H1 (cell line): ENCODE measurements around the gene AP3M1. TPM values are rescaled to one million over a fixed set of nuclear protein-coding genes. Genes with fewer than 3 reads are reported as not detected.

Source experiments
- CTCF ChIA-PET: fragments of 300-600 bp; sonication (Branson Sonifier 250); formaldehyde crosslinking; loops from one replicate; lab custom pipeline; 2021; ENCODE audit not compliant: partially characterized antibody; lab: Charles Lee
- POLR2A ChIA-PET: fragments of 300-600 bp; sonication (Branson Sonifier 250); formaldehyde crosslinking; loops from one replicate; lab custom pipeline; 2021; ENCODE audit warnings: inconsistent platforms; ENCODE audit not compliant: partially characterized antibody; lab: Charles Lee
- DNase-seq, 2 experiments: peaks; one replicate each; pipeline versions ENCODE4 v3.0.0 to v3.0.0-alpha.2; 2010 to 2022; ENCODE audit warnings: low spot score in 2 of 2, low read depth in 1 of 2, mixed read lengths in 1 of 2
- FAIRE-seq: peaks from 2 replicates; lab custom pipeline; 2011; peaks lifted over from hg19 to GRCh38; lab: Jason Lieb, UNC
- H2AFZ ChIP-seq: 2 replicates; pipeline ENCODE4 v1.8.1; 2012; ENCODE audit warnings: low read length, inconsistent platforms
- H2AK5ac ChIP-seq: 2 replicates; pipeline ENCODE4 v1.6.1; 2013; ENCODE audit warnings: low read depth, low read length
- H2BK120ac ChIP-seq: replicated peaks from 2 replicates; pipeline ENCODE3; 2013; ENCODE audit warnings: low read depth, low read length, inconsistent platforms
- H2BK12ac ChIP-seq: 2 replicates; pipeline ENCODE4 v1.6.1; 2013; ENCODE audit warnings: low read depth, low read length
- H2BK15ac ChIP-seq: 2 replicates; pipeline ENCODE4 v1.6.1; 2013; ENCODE audit warnings: low read length
- H2BK20ac ChIP-seq: 2 replicates; pipeline ENCODE4 v1.6.1; 2013; ENCODE audit warnings: low read length
- H2BK5ac ChIP-seq: 2 replicates; pipeline ENCODE4 v1.6.1; 2013; ENCODE audit warnings: low read depth, low read length
- H3K14ac ChIP-seq: 2 replicates; pipeline ENCODE4 v1.6.1; 2013; ENCODE audit warnings: inconsistent platforms; ENCODE audit not compliant: insufficient read length
- H3K18ac ChIP-seq: 2 replicates; pipeline ENCODE4 v1.6.1; 2013; ENCODE audit warnings: low read length; ENCODE audit errors: extremely low read depth
- H3K23ac ChIP-seq: 2 replicates; pipeline ENCODE4 v1.6.1; 2013; ENCODE audit warnings: inconsistent platforms; ENCODE audit not compliant: insufficient read length
- H3K23me2 ChIP-seq: 2 replicates; pipeline ENCODE4 v1.6.1; 2013; ENCODE audit warnings: low read depth, low read length
- H3K27ac ChIP-seq: 2 replicates; pipeline ENCODE4 v1.6.1; 2011; ENCODE audit warnings: low read depth, low read length, inconsistent platforms
- H3K27me3 ChIP-seq, 4 experiments: replicated peaks in 1 of 4; 1 replicate in 1 of 4; 2 replicates in 3 of 4; pipeline versions ENCODE4 v1.6.1 to v1.8.1; 2011 to 2013; ENCODE audit warnings: low read length in 3 of 4, mild to moderate bottlenecking in 3 of 4, inconsistent platforms in 2 of 4, mixed read lengths in 2 of 4, moderate library complexity in 1 of 4; ENCODE audit not compliant: control insufficient read depth in 3 of 4, insufficient read depth in 3 of 4; ENCODE audit errors: extremely low read depth in 1 of 4
- H3K36me3 ChIP-seq, 4 experiments: 2 replicates each; pipeline versions ENCODE4 v1.6.1 to v1.8.1; 2011 to 2013; ENCODE audit warnings: mild to moderate bottlenecking in 4 of 4, low read length in 3 of 4, moderate library complexity in 2 of 4, control low read depth in 1 of 4, inconsistent platforms in 1 of 4; ENCODE audit not compliant: insufficient read depth in 4 of 4, control insufficient read depth in 2 of 4
- H3K4ac ChIP-seq: replicated peaks from 2 replicates; pipeline ENCODE3; 2013; ENCODE audit warnings: low read length, low read depth, mixed read lengths, inconsistent platforms; ENCODE audit not compliant: insufficient read length
- H3K4me1 ChIP-seq, 4 experiments: replicated peaks in 1 of 4; 1 replicate in 1 of 4; 2 replicates in 3 of 4; pipeline versions ENCODE4 v1.6.1 to v1.8.1; 2011 to 2013; ENCODE audit warnings: low read length in 3 of 4, inconsistent platforms in 2 of 4, mixed read lengths in 1 of 4; ENCODE audit not compliant: insufficient read depth in 4 of 4, control insufficient read depth in 3 of 4
- H3K4me2 ChIP-seq, 2 experiments: 2 replicates each; pipeline versions ENCODE4 v1.6.1 to v1.8.1; 2011 to 2013; ENCODE audit warnings: low read depth in 2 of 2, low read length in 2 of 2, control low read depth in 1 of 2, inconsistent platforms in 1 of 2, mild to moderate bottlenecking in 1 of 2; ENCODE audit not compliant: insufficient read depth in 1 of 2
- H3K4me3 ChIP-seq, 4 experiments: fragments of 200-600, 300-600 bp in 1 of 4; sonication (generic), shearing (Covaris generic), sonication (Bioruptor Twin) in 1 of 4; 2 replicates each; pipeline versions ENCODE4 v1.5.1 to v1.8.1; 2011 to 2016; ENCODE audit warnings: low read length in 4 of 4, low read depth in 3 of 4, control low read depth in 2 of 4, inconsistent platforms in 2 of 4, mild to moderate bottlenecking in 2 of 4, mixed read lengths in 1 of 4, moderate library complexity in 1 of 4; ENCODE audit not compliant: insufficient read depth in 2 of 4; ENCODE audit errors: extremely low read depth in 1 of 4
- H3K56ac ChIP-seq: replicated peaks from 2 replicates; pipeline ENCODE3; 2013; ENCODE audit warnings: low read depth, mild to moderate bottlenecking, mixed read lengths, low read length, inconsistent platforms; ENCODE audit not compliant: insufficient read length
- H3K79me1 ChIP-seq: 2 replicates; pipeline ENCODE4 v1.6.1; 2013; ENCODE audit warnings: low read depth, low read length, control low read depth
- H3K79me2 ChIP-seq, 2 experiments: 2 replicates each; pipeline versions ENCODE4 v1.6.1 to v1.8.1; 2012 to 2013; ENCODE audit warnings: low read length in 2 of 2, mild to moderate bottlenecking in 2 of 2, inconsistent platforms in 1 of 2; ENCODE audit not compliant: insufficient read depth in 2 of 2, control insufficient read depth in 1 of 2
- H3K9ac ChIP-seq, 4 experiments: replicated peaks in 1 of 4; 1 replicate in 1 of 4; 2 replicates in 3 of 4; pipeline versions ENCODE4 v1.6.1 to v1.8.1; 2011 to 2013; ENCODE audit warnings: low read depth in 3 of 4, low read length in 3 of 4, control low read depth in 2 of 4, mild to moderate bottlenecking in 2 of 4, moderate library complexity in 2 of 4, inconsistent platforms in 1 of 4; ENCODE audit errors: extremely low read depth in 1 of 4
- H3K9me3 ChIP-seq, 2 experiments: 2 replicates each; pipeline versions ENCODE4 v1.6.1 to v1.8.1; 2012 to 2013; ENCODE audit warnings: mild to moderate bottlenecking in 2 of 2, moderate library complexity in 2 of 2, control low read depth in 1 of 2, inconsistent platforms in 1 of 2, low read depth in 1 of 2, low read length in 1 of 2, mixed read lengths in 1 of 2; ENCODE audit not compliant: insufficient read depth in 2 of 2
- H4K20me1 ChIP-seq, 2 experiments: replicated peaks in 1 of 2; 2 replicates each; pipeline versions ENCODE3 to v1.8.1; 2011 to 2013; ENCODE audit warnings: inconsistent platforms in 2 of 2, low read length in 2 of 2, mild to moderate bottlenecking in 1 of 2; ENCODE audit not compliant: insufficient read depth in 2 of 2, control insufficient read depth in 1 of 2
- H4K5ac ChIP-seq: 2 replicates; pipeline ENCODE4 v1.6.1; 2013; ENCODE audit warnings: low read length, low read depth, mixed read lengths, inconsistent platforms; ENCODE audit not compliant: insufficient read length
- H4K8ac ChIP-seq: 2 replicates; pipeline ENCODE4 v1.8.0; 2013; ENCODE audit warnings: mild to moderate bottlenecking, moderate library complexity, low read length, inconsistent platforms; ENCODE audit not compliant: insufficient read depth; ENCODE audit errors: extremely low read depth
- H4K91ac ChIP-seq: replicated peaks from 2 replicates; pipeline ENCODE3; 2013; ENCODE audit warnings: low read length, mixed read lengths, inconsistent platforms; ENCODE audit not compliant: insufficient read length
- BCL11A ChIP-seq, 2 experiments: IDR thresholded peaks; one replicate each; pipeline ENCODE4 v1.6.1; 2011; ENCODE audit warnings: low read depth in 2 of 2, low read length in 2 of 2, mild to moderate bottlenecking in 2 of 2
- CBX8 ChIP-seq: fragments of 300-800, 300-1000 bp; sonication (generic); IDR thresholded peaks from 2 replicates; pipeline ENCODE4 v1.7.1; 2016; ENCODE audit warnings: low read depth, low read length, borderline replicate concordance
- HDAC6 ChIP-seq: IDR thresholded peaks from one replicate; pipeline ENCODE4 v1.7.1; 2012; ENCODE audit warnings: low read depth, mild to moderate bottlenecking, inconsistent platforms, low read length, moderate library complexity
- KDM4A ChIP-seq: IDR thresholded peaks from one replicate; pipeline ENCODE4 v1.7.1; 2012; ENCODE audit warnings: low read depth, mild to moderate bottlenecking, moderate library complexity, low read length, inconsistent platforms; ENCODE audit not compliant: severe bottlenecking
- NRF1 ChIP-seq: IDR thresholded peaks from 2 replicates; pipeline ENCODE4 v1.6.1; 2011; ENCODE audit warnings: mild to moderate bottlenecking, low read depth, low read length, improper control_type of control experiment
- PHF8 ChIP-seq: fragments of 200-600 bp; sonication (generic); conservative IDR thresholded peaks from 2 replicates; pipeline ENCODE4 v1.7.1; 2012; ENCODE audit warnings: low read depth, mild to moderate bottlenecking, inconsistent platforms, low read length, moderate library complexity
- POLR2AphosphoS5 ChIP-seq: IDR thresholded peaks from 2 replicates; pipeline ENCODE4 v1.6.1; 2011; ENCODE audit warnings: low read depth, low read length
- RAD21 ChIP-seq, 2 experiments: IDR thresholded peaks in 1 of 2; conservative IDR thresholded peaks in 1 of 2; 2 replicates each; pipeline ENCODE4 v1.6.1; 2011; ENCODE audit warnings: low read depth in 2 of 2, low read length in 2 of 2, improper control_type of control experiment in 1 of 2, inconsistent platforms in 1 of 2, mild to moderate bottlenecking in 1 of 2, moderate library complexity in 1 of 2
- RFX5 ChIP-seq: IDR thresholded peaks from 2 replicates; pipeline ENCODE4 v1.6.1; 2011; ENCODE audit warnings: low read depth, low read length, improper control_type of control experiment, borderline replicate concordance
- SAP30 ChIP-seq: fragments of 300-600 bp; sonication (generic); IDR thresholded peaks from 2 replicates; pipeline ENCODE4 v1.7.1; 2012; ENCODE audit warnings: low read length, moderate library complexity, mild to moderate bottlenecking, inconsistent platforms; ENCODE audit not compliant: insufficient read depth, insufficient replicate concordance
- SIN3A ChIP-seq, 2 experiments: IDR thresholded peaks in 1 of 2; conservative IDR thresholded peaks in 1 of 2; 2 replicates each; pipeline ENCODE4 v1.6.1; 2011 to 2012; ENCODE audit warnings: low read length in 2 of 2, improper control_type of control experiment in 1 of 2, low read depth in 1 of 2, mild to moderate bottlenecking in 1 of 2
- SIRT6 ChIP-seq: IDR thresholded peaks from one replicate; pipeline ENCODE4 v1.7.1; 2012; ENCODE audit warnings: low read length, inconsistent platforms
- TAF1 ChIP-seq: IDR thresholded peaks from 2 replicates; pipeline ENCODE4 v1.6.1; 2011; ENCODE audit warnings: mild to moderate bottlenecking, low read depth, low read length
- WGBS, 2 experiments: shearing (Covaris generic) in 1 of 2; methylation state at CpG; one replicate each; pipeline versions ENCODE4 v1.1.6 to v1.1.7; 2013 to 2015; ENCODE audit warnings: low lambda C conversion rate in 2 of 2, mixed read lengths in 2 of 2, inconsistent platforms in 1 of 2, low coverage in 1 of 2, missing lambda C conversion rate in 1 of 2; ENCODE audit not compliant: insufficient replicate concordance in 2 of 2, insufficient coverage in 1 of 2, insufficient read length in 1 of 2; ENCODE audit errors: extremely low coverage in 1 of 2, missing lambda C conversion rate in 1 of 2; 5-methylcytosine and 5-hydroxymethylcytosine counted together
- polyA plus RNA-seq, 7 experiments: library from polyadenylated mRNA; depleted of rRNA in 3 of 7; stranded (reverse) in 5 of 7; unstranded in 2 of 7; fragments of >200 nt in 5 of 7; fragments of 200-250 nt in 2 of 7; gene quantifications; 1 replicate in 5 of 7; 2 replicates in 1 of 7; 4 replicates in 1 of 7; pipeline versions ENCODE4 v1.2.1 to v1.2.3, GENCODE V29; 2011 to 2013; ENCODE audit warnings: missing spikeins in 2 of 7, mixed read lengths in 2 of 7
- total RNA-seq: library from RNA; stranded (reverse); fragmentation: NEBNext Ultra II Directional; extraction: Animal tissue kit (Norgen Biotek cat#: 25700); gene quantifications from 2 replicates; pipeline ENCODE4 v1.2.1, GENCODE V29; 2021

AP3M1 gene
- total and polyA plus RNA-seq, 2 of the 8 experiments (the other 6 are each of a cell fraction or from before 2014, with no cell fraction given), result 23.9 to 38.9 TPM

GRCh38 chr10:74189999-74190421 lies 39.4 kb upstream of the AP3M1 start:
- Histone ChIP-seq H3K18ac (no peak overlapping the region), H3K4me2 (no peak overlapping the region)

More at GRCh38 chr10:74189999-74190421, 39.4 kb upstream of the AP3M1 start:
- Histone ChIP-seq H3K9me3 (no peaks in the 10 kb centered on the region), H2BK12ac (no peak overlapping the region), H4K20me1 (no peaks in the 10 kb centered on the region), H3K4me1 (peaks cover 0 to 3% (median 1%) of the 10 kb centered on the region in 4 experiments; a peak in 2 of 7 replicates), H3K79me2 (peaks cover 0 to 77% of the 10 kb centered on the region in 2 experiments; a peak in 2 of 4 replicates), H2AFZ (no peak overlapping the region), H4K91ac (no peak overlapping the region), H3K79me1 (no peaks in the 10 kb centered on the region; the same call in none of the 2 replicates), H2BK15ac (no peak overlapping the region), H2AK5ac (no peak overlapping the region), H3K36me3 (no peaks in the 10 kb centered on the region), H2BK20ac (no peak overlapping the region), H3K23me2 (no peaks in the 10 kb centered on the region; the same call in none of the 2 replicates), H3K4me3 (no peak overlapping the region), H3K9ac (no peak overlapping the region)
- 57% methylated on average over 3 of the region's 3 CpGs; no CpG with 5 or more reads in 1 of the 2 experiments for WGBS, 2 experiments
- POLR2A ChIA-PET, result interaction anchor here (0.8 to 2.4 kb wide), 3 partner anchors 12 to 17 kb away, joined by 3 to 13 read pairs (median 3); no protein-coding TSS in a partner anchor
- TF ChIP-seq SAP30, result no peak
- TF ChIP-seq TAF1, result no peak
- TF ChIP-seq CBX8, result no peak
- TF ChIP-seq BCL11A (IDR thresholded peaks at IDR 0.05; ENCODE audit: low read depth in 2 of 2, low read length in 2 of 2), result no peak
- TF ChIP-seq KDM4A, result no peak
- TF ChIP-seq SIRT6, result no peak
- no peak for TF ChIP-seq NRF1
- TF ChIP-seq RAD21 (IDR thresholded peaks at IDR 0.05 in 1 of 2, conservative IDR thresholded peaks at IDR 0.05 in 1 of 2; ENCODE audit: low read depth in 2 of 2, low read length in 2 of 2), result no peak
- TF ChIP-seq HDAC6, result no peak
- no peak for TF ChIP-seq POLR2AphosphoS5
- no peak for TF ChIP-seq SIN3A (conservative IDR thresholded peaks at IDR 0.05 in 1 of 2, IDR thresholded peaks at IDR 0.05 in 1 of 2; ENCODE audit: low read depth in 1 of 2, low read length in 2 of 2)
- no peak for TF ChIP-seq RFX5
- TF ChIP-seq PHF8, result no peak
- TF ChIP-seq, all 59 proteins: peak for 0
- Histone ChIP-seq H3K4ac (no peak overlapping the region), H3K14ac (no peak overlapping the region), H3K56ac (no peak overlapping the region), H4K8ac (no peak overlapping the region), H3K27ac (no peak overlapping the region), H3K23ac (no peak overlapping the region), H3K27me3 (no peaks in the 10 kb centered on the region), H2BK5ac (no peak overlapping the region), H4K5ac (no peak overlapping the region), H2BK120ac (no peak overlapping the region)
- CTCF ChIA-PET, result interaction anchor here (0.6 to 2.2 kb wide), 6 partner anchors 10 to 132 kb away, joined by 3 to 10 read pairs (median 4); no protein-coding TSS in a partner anchor
- DNase-seq (no peak), FAIRE-seq (peak; percentile 68)
